HG03175 (cell line): Measurements from ENCODE around the gene SHROOM4.

Experiments
- ATAC-seq: cut with Tn5 transposase; IDR thresholded peaks from one replicate; pipeline ENCODE4 v1.9.1; 2021; ENCODE audit warnings: mild to moderate bottlenecking, moderate library complexity; ENCODE audit not compliant: unreplicated experiment

Gene SHROOM4

DNA sequence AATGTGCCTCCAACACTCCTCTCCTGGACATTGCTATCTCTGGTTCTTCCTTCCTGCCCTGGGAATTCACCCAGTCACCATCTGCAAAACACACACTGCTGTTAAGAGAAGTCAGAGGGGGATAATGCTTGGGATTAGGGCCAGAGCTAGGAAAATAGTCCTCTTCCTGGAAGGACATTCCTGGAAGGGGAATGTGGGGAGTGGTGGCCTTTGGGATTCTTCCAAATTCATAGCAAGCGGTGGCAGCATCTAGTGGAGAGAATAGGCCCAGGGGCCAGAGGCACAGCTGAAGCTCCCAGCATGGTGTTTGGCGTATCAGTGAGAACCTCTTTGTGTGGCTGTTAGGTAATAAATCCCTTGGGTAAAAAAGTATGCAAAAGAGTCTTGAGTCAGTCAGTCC lies 34.3 kb downstream of the SHROOM4 start:
- ATAC-seq = no peak

DNA sequence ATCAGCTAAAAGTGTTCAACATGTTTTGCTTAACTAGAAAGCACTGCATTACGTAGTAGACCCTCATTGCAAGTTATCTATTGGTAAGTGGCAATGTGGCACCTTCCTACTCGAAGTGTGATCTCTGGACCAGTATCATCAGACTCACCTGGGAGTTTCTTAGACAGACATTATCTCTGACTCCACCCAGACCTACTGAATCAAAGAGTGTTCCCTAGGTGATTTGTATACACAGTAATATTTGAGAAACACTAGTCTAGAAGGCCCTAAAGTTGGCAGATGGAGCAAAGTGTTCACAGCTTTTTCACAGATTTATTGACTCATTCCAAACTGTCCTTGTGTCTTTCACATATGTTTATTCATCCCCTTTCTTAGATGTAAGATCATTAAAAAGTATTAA lies 35.7 kb downstream of the SHROOM4 start:
- no peak for ATAC-seq

DNA sequence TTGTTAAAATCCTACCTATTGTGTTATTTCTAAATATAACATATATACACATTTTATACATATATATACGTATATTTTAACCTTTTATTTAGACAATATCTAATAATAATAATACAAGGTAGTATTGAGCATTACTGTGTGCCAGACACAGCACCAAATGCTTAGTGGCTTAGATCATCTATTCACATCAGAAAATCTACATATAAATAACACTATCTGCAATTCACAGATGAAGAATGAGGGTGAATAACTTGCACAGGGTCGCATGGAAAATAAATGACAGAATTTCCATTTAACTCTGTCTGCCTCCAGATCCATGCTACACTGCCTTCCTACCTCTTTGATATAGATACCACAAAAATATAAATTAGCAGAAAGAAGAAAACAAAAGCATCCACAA lies 37.7 kb downstream of the SHROOM4 start:
- ATAC-seq = no peak

DNA sequence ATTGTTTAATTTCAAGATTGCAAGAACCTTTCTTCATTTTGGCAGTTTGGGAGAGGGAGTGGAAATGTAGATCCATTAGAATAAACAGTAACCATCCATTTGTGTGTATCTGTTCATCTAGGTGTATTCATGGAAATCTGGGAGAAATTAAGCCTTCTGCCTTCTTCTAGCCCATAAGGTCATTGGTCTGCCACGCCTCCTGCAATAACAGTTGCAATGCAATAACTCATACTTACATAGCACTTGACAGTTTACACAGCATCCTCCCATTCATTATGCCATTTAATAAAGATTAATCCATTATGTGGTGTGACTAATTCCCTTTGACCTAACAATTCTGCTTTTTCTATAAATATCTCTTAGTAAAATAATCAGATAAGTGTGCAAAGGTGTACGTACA lies 42.6 kb downstream of the SHROOM4 start:
- ATAC-seq = no peak

DNA sequence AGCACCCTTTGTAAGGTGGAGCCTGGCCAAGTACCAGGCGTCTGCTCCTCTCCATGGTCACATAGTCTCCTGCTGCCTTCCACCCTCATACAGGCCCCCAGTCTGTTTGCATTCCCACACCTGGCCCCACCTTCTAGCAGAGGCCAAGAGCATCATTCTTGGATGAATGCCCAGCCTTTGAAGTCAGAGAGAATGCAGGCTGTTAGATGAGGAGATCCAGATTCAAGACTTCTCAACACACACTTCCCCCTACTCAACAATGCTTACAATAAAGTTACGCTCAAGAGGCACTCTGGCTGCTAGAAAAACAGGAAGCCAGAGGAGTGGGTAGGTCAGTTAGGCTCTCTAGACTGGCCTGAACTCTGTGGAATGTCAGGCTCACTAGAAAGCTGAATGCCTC lies 43.3 kb downstream of the SHROOM4 start:
- no peak for ATAC-seq

DNA sequence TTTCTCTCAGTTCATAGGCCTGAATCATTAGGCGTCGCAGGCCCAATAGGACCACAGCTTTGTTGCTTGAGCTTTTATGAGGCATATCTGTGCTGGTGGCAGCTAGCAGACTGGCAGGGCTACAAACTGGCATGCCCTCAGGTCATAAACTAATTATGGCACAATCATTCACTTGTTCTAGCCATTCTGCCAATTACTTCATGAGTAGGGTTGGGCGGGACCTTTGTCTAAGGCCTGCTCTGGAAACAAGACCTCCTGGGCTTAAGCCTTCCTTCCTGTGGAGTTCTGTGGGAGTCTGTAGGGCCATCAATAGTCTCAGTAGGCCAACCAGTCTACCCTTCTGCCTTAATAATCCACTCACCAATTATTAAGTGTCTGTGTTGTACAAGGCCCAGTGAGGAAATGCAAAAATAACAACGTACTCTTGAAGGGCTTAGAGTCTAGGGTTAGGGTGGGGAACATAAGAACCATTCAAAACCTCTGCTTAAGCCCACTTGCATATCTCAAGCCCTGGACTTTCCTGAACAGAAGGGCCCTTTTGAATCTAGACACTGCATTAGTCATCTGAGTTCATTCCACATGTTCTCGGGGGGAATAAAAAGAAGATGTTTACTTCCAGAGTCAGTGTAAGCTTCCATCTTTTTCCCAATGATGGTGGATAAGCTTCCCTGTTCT lies 44.5 kb downstream of the SHROOM4 start:
- no peak for ATAC-seq

DNA sequence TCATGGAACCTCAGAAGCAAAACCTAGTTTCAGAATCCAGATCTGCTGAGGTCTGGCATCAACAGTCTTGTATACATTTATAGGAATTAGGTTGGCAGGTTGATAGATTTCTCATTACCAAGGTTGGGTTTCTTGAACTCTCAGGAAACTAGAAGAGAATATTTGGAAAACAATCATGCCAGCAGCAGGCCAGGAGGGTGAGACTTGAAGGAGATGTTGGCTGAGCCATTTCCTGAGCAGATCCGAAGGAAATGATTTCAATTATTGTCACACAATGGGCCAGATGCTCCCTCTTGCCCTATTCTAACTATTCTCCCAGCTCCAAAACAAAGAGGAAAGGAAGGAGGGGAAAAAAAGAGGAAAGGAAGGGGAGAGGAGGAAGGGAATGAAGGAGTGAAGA lies 45.2 kb downstream of the SHROOM4 start:
- no peak for ATAC-seq

DNA sequence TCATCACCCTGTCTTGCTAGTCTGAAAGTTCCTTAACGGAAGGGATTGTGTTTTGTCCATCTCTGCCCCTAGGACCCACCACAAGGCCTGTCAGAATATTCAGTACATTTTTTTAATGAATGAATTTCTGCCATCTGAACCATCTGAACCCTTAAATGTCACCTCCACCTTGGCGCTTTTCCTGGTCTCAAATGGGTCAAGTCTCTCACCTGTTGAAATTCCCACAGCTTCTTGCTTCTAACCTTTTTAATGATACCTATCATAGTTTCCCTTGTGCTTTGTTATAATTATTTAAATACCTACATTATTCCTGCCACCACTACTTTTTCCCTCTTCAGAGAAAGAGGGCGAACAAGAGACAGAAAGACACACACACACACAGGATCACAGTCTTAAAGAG lies 48.0 kb downstream of the SHROOM4 start:
- no peak for ATAC-seq

DNA sequence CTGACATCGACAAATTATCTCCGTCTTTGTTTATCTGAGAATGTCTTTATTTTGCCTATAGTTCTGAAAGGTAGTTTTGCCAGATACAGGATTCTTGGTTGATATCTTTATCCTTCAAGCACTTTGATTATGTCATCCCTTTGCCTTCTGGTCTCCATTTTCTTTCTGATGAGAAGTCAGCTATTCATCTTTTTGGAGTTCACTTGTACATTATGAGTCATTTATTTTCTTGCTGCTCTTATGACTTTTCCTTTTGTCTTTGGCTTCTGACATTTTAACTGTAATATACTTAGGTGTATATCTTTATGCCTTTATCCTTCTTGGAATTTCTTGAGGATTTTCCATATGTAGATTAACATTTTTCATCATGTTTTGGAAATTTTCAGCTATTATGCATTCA lies 51.4 kb downstream of the SHROOM4 start:
- no peak for ATAC-seq

DNA sequence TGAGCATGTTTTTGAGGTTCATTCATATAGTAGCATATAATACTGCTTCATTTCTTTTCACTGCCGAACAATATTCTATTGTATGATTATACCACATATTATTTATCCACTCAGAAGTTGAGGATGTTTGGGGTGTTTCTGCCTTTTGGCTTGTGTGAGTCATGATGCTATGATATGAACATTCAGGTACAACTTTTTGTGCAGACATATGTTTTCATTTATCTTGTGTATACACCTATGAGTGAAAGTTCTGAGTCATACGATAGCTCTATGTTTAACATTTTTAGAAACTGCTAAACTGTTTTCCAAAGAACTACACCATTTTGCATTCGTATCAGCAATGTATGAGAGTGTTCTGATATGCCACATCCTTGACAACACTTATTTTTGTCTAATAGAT lies 57.7 kb downstream of the SHROOM4 start:
- no peak for ATAC-seq

DNA sequence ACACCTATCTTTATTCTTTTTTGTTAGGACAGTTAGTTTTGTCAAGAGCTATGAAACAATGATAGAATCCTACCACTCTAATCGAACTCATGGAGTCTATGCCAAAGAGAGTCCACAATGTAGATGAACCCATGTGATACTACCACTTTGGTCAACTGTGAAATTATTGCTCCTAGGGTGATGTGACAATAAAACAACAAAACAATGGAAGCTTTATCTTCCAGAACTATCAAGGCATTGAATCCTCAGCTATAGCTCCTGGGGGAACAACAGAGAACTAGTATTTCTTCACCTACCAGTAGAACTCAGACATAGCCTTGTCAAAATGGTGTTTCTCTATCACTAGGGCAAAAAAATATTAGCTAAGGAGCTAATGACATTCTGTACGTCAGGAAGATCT lies 62.9 kb downstream of the SHROOM4 start:
- no peak for ATAC-seq

DNA sequence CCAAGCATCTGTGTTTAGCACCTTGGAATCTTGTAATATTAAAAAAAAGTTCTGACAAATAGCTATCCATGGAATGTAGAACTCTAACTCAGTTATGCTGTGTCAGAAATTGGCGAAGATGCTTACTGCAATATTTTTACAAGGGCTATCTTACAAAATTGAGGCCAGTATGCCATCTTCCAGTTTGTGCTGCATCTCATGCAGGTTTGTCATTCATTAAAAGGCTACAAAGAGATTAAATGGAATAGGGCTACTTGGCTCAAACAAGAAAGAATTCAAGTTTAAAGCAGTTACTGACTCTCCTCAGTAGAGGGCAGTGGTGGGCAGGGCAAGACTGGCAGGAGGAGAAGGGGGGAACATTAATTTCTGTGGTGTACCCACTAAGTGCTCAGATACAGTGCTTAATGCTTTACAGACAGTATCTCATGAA lies 66.5 kb downstream of the SHROOM4 start:
- no peak for ATAC-seq

DNA sequence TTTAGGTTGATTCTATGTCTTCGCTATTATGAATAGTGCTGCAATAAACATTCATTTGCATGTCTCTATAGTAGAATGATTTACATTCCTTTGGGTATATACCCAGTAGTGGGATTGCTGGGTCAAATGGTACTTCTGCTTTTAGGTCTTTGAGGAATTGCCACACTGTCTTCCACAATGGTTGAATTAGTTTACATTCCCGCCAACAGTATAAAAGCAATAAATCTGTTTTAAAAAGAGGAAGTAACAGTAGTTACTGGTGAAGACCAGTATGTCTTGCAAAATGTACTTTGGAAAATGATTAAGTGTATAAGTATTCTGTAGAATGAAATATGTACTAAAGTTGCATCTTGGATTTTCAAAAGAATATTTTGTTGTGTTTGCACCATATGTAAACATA lies 77.3 kb downstream of the SHROOM4 start:
- ATAC-seq = no peak

DNA sequence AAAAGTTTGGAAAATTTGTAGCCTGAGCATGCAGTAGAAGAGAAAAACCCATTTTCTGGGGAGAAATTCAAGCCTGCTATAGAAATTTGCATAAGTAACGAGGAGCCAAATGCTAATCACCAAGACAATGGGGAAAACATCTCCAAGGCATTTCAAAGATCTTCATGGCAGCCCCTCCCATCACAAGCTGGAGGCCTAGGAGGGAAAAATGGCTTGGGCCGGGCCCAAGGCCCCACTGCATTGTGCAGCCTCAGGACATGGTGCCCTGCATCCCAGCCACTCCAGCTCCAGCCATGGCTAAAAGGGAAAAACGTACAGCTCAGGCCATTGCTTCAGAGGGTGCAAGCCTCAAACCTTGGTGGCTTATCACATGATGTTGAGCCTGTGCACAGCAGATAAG lies 87.7 kb downstream of the SHROOM4 start:
- ATAC-seq = no peak

DNA sequence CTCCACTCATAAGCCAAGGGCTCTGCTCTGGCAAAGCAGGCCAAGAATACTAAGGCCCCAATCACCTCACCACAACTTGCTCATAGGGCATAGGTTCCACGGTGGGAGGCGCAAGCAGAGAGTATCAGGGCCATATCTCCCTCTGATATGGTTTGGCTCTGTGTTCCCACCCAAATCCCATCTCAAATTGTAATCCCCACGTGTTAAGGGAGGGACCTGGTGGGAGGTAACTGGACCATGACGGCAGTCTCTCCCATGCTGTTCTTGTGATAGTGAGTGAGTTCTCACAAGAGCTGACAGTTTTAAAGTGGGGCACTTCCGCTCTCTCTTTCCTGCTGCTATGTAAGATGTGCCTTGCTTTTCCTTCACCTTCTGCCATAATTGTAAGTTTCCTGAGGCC lies 88.7 kb downstream of the SHROOM4 start:
- ATAC-seq = no peak

DNA sequence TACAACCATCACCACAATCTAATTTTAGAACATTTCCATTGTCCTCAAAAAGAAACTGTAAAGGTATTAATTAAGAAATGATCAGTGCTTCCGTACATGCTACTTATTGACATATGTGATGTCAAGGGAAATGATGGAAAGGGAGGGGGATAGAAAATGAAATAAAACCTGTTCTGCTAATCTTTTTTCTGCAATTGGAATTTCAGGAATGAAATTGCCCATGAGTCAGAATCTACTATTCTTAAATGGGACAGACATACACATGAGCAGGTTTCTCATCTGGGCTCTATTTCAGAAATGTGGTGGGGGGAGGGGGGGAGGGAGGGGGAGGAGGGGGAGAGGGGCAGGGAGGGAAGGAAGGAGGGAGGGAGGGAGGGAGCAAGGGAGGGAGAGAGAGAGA lies 91.0 kb downstream of the SHROOM4 start:
- no peak for ATAC-seq

DNA sequence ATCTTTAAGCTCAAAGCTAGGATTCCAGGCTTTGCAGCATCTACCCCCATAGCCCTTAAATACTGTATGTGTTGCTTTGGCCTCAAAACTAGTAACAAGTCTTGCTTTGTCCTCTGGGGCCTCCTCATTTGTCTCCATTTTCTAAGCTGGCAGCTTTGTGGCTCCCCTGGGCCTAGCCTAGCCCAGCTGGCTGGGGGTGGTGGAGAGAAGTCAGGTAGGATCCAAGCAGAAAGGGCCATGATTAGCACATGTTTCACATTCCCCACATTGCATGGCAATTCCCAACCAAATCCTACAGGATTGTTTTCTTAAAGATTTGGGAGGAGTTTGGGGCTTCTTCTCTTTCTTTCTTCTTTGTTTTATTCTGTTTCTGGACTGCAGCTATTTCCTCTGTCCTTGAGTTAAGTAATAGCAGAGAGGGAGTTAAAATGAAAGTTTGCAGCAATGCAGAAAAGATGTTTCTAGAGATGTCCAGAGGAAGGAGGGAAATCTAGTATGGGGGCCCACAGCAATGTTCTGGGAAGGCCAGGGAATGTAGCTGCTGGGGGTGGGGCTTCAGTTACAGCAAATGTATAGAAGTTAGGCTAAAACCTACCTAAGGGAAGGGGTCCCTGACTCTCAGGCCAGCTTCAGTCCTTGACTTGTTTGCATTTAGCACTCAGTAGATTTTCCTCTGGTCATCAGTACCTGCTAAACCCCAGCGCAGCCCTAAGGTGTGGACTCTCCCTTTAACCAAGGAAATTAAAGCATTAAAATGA lies 92.1 kb downstream of the SHROOM4 start:
- no peak for ATAC-seq

DNA sequence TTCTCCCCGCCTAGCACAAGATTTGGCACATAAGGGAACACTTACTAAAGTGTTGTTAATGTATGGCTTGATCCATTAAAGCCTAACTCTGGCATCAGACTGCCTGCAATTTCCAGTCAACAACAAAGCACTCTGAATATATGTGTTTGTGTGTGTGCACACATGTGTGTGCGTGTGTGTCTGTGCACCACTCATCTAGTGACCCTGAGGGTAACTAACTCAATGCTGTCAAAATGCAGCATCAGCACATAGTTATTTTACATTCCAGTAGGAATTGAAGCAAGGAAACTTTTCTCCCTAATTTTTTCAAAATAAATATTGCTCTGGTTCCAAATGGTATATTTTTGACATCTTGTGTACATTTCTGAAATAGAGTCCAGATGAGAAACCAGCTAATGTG lies 94.4 kb downstream of the SHROOM4 start:
- no peak for ATAC-seq

DNA sequence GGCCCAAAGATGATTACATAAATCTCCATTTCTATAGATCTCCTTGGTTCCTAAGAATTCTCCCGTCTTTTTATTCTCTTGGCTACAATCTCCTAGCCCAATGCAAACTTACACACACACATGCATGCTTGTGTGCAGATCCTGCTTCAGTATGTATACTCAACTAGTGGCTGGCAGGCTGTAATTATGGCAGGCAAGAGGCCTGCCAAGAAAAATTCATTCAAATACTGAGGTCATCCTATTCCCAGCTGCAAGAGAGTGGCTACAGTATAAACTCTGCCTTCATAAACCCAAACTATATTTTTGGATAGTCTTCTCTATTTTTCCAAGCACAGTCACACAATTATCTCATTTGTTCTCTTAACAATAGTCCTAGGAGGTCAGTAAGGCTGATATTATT lies 95.2 kb downstream of the SHROOM4 start:
- ATAC-seq = no peak

DNA sequence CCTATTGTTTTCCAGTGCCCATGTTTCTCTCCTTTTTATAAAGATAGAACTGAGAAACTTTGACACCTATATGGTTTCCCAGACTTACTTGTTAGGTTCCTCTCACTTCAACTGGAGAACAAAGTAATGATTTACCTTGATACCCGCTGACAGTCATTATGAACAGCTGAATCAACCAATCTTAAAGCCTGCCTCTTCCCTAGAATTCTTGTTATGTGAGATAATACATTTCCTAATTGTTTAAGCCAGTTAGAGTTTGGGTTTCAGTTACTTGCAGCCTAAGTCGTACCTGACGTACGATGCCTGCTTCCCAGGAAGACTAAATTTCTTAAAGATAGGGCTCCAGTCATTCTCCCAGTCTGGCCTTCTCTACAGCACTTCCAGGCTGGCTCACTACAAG lies 97.3 kb downstream of the SHROOM4 start:
- no peak for ATAC-seq

DNA sequence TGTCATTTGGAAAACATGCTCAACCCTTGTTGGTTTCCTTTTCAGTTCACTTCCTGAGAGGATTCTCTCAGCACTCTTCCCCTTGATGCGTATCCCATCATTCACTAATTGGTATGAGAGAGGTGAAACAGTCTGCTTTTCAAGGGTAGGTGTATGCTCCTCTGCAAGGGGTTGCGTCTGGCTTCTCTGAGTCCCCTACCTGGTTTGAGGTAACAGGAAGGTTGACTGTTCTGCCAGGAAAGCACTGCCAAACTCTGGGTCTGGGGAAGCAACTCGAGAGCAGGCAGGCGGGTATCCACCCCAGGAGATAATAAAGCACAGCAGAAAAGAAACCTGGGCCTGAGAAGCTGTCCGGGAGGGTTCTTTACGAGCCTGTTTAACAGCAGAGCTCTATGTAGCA lies 101.2 kb downstream of the SHROOM4 start:
- no peak for ATAC-seq

DNA sequence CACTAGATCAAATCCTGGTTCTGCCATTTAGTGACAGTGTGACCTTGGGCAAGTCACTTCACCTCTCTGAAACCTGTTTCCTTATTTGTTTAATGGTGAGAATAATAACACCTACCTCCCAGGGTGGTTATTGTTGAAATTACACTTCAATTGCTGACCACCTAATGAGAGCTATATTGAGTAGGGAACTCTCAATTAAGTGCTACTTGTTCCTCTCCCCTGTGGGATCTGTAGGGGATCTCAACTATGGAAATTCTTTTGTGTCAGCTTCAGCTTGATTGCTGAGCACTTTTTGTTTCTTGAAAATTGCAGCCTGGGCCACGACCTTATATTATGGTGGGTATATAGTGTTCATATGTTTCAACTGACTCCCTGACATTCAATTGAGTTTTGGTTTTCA lies 102.1 kb downstream of the SHROOM4 start:
- no peak for ATAC-seq
